Measurements from ENCODE around the gene GP1BA. TPM values are rescaled to one million over a fixed set of nuclear protein-coding genes. Genes with fewer than 3 reads are reported as not detected.

Gene GP1BA
- total RNA-seq, 1 experiment from 2014 or later: not detected

DNA sequence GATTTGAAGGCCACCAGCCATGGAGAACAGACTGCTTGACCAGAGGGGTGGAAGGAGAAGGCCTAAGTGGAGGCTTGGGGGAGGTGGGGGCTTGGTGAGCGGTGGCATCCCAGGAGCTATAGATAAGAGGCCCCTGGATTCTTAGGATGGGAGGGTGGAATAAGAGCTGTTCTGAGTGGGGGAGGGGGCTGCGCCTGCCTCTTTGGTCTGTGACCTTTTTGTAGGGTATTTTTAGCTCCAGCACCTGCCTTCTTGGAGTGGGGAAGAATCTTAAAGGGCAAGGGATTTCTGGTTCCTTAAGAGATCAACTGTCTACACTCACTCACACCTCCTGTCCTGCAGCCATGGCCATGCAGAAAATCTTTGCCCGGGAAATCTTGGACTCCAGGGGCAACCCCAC lies 19.4 kb downstream of the GP1BA start (continued):
- TF ChIP-seq ESRRA (CRISPR knock-in tag; IDR thresholded peaks at IDR 0.05; ENCODE audit: borderline replicate concordance) (no peak), FOXJ3 (CRISPR knock-in tag; IDR thresholded peaks at IDR 0.05; ENCODE audit: borderline replicate concordance) (no peak), PRRX2 (CRISPR knock-in tag; IDR thresholded peaks at IDR 0.05) (no peak)

DNA sequence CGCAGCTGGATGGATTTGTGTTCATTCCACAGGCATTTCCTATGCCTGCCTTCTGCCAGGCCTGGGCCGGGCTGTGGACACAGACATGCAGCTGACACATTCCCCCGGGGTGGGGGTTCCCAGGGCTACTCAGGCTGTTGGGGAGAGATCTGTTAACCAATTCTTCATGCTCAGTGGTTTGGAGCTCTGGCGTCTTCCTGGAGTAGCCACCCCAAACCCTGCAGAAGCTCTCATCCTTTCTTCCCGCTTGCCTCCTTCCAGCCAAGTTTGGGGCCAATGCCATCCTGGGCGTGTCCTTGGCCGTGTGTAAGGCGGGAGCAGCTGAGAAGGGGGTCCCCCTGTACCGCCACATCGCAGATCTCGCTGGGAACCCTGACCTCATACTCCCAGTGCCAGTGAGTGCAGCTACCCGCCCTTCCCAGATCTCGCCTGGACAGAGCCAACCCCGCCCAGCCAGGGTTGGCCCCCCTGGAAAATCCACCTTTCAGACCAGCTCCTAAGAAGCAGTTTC lies 21.4 kb downstream of the GP1BA start:
- TF ChIP-seq GTF2I (CRISPR knock-in tag; conservative IDR thresholded peaks at IDR 0.05) (no peak), FOXP1 (CRISPR knock-in tag; IDR thresholded peaks at IDR 0.05; ENCODE audit: borderline replicate concordance) (no peak), RELA (CRISPR knock-in tag; IDR thresholded peaks at IDR 0.05; ENCODE audit: borderline replicate concordance) (no peak), GRHL2 (CRISPR knock-in tag; IDR thresholded peaks at IDR 0.05; ENCODE audit: insufficient replicate concordance, severe bottlenecking) (no peak), NR2C2 (CRISPR knock-in tag; IDR thresholded peaks at IDR 0.05) (no peak), TEAD1 (CRISPR knock-in tag; IDR thresholded peaks at IDR 0.05) (no peak), SMAD3 (CRISPR knock-in tag; IDR thresholded peaks at IDR 0.05; ENCODE audit: borderline replicate concordance) (no peak)
- TF ChIP-seq, protein P1, sequence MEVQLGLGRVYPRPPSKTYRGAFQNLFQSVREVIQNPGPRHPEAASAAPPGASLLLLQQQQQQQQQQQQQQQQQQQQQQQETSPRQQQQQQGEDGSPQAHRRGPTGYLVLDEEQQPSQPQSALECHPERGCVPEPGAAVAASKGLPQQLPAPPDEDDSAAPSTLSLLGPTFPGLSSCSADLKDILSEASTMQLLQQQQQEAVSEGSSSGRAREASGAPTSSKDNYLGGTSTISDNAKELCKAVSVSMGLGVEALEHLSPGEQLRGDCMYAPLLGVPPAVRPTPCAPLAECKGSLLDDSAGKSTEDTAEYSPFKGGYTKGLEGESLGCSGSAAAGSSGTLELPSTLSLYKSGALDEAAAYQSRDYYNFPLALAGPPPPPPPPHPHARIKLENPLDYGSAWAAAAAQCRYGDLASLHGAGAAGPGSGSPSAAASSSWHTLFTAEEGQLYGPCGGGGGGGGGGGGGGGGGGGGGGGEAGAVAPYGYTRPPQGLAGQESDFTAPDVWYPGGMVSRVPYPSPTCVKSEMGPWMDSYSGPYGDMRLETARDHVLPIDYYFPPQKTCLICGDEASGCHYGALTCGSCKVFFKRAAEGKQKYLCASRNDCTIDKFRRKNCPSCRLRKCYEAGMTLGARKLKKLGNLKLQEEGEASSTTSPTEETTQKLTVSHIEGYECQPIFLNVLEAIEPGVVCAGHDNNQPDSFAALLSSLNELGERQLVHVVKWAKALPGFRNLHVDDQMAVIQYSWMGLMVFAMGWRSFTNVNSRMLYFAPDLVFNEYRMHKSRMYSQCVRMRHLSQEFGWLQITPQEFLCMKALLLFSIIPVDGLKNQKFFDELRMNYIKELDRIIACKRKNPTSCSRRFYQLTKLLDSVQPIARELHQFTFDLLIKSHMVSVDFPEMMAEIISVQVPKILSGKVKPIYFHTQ (CRISPR knock-in tag; IDR thresholded peaks at IDR 0.05): no peak
- TF ChIP-seq, protein P2, sequence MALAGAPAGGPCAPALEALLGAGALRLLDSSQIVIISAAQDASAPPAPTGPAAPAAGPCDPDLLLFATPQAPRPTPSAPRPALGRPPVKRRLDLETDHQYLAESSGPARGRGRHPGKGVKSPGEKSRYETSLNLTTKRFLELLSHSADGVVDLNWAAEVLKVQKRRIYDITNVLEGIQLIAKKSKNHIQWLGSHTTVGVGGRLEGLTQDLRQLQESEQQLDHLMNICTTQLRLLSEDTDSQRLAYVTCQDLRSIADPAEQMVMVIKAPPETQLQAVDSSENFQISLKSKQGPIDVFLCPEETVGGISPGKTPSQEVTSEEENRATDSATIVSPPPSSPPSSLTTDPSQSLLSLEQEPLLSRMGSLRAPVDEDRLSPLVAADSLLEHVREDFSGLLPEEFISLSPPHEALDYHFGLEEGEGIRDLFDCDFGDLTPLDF (CRISPR knock-in tag; IDR thresholded peaks at IDR 0.05): no peak
- TF ChIP-seq, protein P3, sequence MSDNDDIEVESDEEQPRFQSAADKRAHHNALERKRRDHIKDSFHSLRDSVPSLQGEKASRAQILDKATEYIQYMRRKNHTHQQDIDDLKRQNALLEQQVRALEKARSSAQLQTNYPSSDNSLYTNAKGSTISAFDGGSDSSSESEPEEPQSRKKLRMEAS (CRISPR knock-in tag; IDR thresholded peaks at IDR 0.05): no peak
- TF ChIP-seq, protein P4, sequence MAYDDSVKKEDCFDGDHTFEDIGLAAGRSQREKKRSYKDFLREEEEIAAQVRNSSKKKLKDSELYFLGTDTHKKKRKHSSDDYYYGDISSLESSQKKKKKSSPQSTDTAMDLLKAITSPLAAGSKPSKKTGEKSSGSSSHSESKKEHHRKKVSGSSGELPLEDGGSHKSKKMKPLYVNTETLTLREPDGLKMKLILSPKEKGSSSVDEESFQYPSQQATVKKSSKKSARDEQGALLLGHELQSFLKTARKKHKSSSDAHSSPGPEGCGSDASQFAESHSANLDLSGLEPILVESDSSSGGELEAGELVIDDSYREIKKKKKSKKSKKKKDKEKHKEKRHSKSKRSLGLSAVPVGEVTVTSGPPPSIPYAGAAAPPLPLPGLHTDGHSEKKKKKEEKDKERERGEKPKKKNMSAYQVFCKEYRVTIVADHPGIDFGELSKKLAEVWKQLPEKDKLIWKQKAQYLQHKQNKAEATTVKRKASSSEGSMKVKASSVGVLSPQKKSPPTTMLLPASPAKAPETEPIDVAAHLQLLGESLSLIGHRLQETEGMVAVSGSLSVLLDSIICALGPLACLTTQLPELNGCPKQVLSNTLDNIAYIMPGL (CRISPR knock-in tag; IDR thresholded peaks at IDR 0.05): no peak
- no peak overlapping the region for H3K4me3 Mint-ChIP-seq
- no peaks in the 10 kb centered on the region for H3K27me3 Mint-ChIP-seq (ENCODE audit: low read depth)
- no peak overlapping the region for H3K27ac Mint-ChIP-seq
- ChIA-PET CTCF (interaction anchor here (1.1 kb wide), 2 partner anchors 33 to 44 kb away, joined by 3 to 4 read pairs; no protein-coding TSS in a partner anchor), POLR2A (interaction anchor here (0.5 to 2.1 kb wide), 3 partner anchors 13 to 143 kb away, joined by 3 to 7 read pairs (median 3); no protein-coding TSS in a partner anchor)
- no peaks in the 10 kb centered on the region for H3K9me3 Mint-ChIP-seq
- no peak for DNase-seq (ENCODE audit: low spot score)
- no peak for ATAC-seq
- H3K4me1 Mint-ChIP-seq: peaks cover 34% of the 10 kb centered on the region
- H3K36me3 Mint-ChIP-seq: no peaks in the 10 kb centered on the region

DNA sequence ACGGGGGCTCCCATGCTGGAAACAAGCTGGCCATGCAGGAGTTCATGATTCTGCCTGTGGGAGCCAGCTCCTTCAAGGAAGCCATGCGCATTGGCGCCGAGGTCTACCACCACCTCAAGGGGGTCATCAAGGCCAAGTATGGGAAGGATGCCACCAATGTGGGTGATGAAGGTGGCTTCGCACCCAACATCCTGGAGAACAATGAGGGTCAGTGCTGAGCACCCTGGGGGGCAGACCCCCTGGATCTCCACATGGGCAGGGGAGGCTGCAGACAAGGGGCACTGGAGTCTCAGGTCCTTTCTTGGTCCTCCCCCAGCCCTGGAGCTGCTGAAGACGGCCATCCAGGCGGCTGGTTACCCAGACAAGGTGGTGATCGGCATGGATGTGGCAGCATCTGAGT lies 23.0 kb downstream of the GP1BA start:
- ChIA-PET CTCF (interaction anchor here (0.6 to 2.7 kb wide), 5 partner anchors 12 to 73 kb away, joined by 3 to 13 read pairs (median 6); partner anchors contain the start of genes RNF167, SLC25A11 and SPAG7), POLR2A (interaction anchor here (1.0 kb wide), 1 partner anchor 12 kb away, joined by 4 read pairs; the partner anchor contains the start of gene SPAG7)
- no peaks in the 10 kb centered on the region for H3K9me3 Mint-ChIP-seq
- H3K36me3 Mint-ChIP-seq: peaks cover 7% of the 10 kb centered on the region; the same call in 1 of the 2 replicates
- H3K27ac Mint-ChIP-seq: no peak overlapping the region
- DNase-seq (ENCODE audit: low spot score) (no peak), ATAC-seq (no peak)
- TF ChIP-seq ZNF232 (CRISPR knock-in tag; IDR thresholded peaks at IDR 0.05) (no peak), RORB (CRISPR knock-in tag; IDR thresholded peaks at IDR 0.05) (no peak), ZNF671 (CRISPR knock-in tag; IDR thresholded peaks at IDR 0.05) (no peak), MXD4 (CRISPR knock-in tag; IDR thresholded peaks at IDR 0.05; ENCODE audit: borderline replicate concordance) (no peak)
- TF ChIP-seq, protein P2 (CRISPR knock-in tag; IDR thresholded peaks at IDR 0.05): no peak
- peaks cover 38% of the 10 kb centered on the region for H3K4me1 Mint-ChIP-seq
- no peak overlapping the region for H3K4me3 Mint-ChIP-seq
- H3K27me3 Mint-ChIP-seq (ENCODE audit: low read depth): no peaks in the 10 kb centered on the region
